ENCODE data around the gene CASTOR1.
A peak's percentile ranks its signal among the peaks of the same experiment; 100 is the strongest.

The CASTOR1 gene

GRCh38 chr22:30236875-30237274 is 52.4 kb downstream of the CASTOR1 start:
- H3K4me3 ChIP-seq (replicated peaks in 1 of 2; ENCODE audit: low read depth in 2 of 2, low read length in 2 of 2): no peak overlapping the region
- TF ChIP-seq, protein P1, sequence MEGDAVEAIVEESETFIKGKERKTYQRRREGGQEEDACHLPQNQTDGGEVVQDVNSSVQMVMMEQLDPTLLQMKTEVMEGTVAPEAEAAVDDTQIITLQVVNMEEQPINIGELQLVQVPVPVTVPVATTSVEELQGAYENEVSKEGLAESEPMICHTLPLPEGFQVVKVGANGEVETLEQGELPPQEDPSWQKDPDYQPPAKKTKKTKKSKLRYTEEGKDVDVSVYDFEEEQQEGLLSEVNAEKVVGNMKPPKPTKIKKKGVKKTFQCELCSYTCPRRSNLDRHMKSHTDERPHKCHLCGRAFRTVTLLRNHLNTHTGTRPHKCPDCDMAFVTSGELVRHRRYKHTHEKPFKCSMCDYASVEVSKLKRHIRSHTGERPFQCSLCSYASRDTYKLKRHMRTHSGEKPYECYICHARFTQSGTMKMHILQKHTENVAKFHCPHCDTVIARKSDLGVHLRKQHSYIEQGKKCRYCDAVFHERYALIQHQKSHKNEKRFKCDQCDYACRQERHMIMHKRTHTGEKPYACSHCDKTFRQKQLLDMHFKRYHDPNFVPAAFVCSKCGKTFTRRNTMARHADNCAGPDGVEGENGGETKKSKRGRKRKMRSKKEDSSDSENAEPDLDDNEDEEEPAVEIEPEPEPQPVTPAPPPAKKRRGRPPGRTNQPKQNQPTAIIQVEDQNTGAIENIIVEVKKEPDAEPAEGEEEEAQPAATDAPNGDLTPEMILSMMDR (IDR thresholded peaks at IDR 0.05; ENCODE audit: low read depth, low read length): no peak
- no peak for DNase-seq (ENCODE audit: low read depth in 2 of 2)

DNA sequence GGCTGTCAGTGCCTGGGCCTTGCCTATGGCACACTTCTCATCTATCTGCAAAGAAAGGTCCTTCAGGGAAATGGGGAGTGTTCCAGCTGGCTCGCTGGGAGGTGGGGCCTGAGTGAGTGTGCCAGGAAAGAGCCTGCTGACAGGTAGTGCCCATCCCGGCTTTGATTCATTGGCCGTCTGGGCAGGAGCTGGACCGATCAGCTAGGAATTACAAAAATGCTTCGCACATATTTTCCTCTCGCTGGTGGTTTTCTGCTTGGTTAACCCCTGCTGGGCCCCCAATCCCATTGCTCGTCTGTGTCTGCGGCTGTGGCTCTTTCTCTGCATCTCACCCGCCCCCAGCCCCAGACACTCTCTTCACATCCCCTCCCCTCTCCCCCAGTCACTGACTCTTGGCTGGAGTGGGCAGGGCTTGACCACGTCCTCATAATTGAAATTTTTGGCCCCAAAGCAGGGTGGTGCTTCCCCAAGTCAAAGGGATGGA is 53.6 kb downstream of the CASTOR1 start:
- TF ChIP-seq, protein P1 (IDR thresholded peaks at IDR 0.05; ENCODE audit: low read depth, low read length): no peak
- no peak overlapping the region for H3K4me3 ChIP-seq (replicated peaks in 1 of 2; ENCODE audit: low read depth in 2 of 2, low read length in 2 of 2)
- DNase-seq (ENCODE audit: low read depth in 2 of 2): peak in 1 of 2 donors; percentile 77

All from cardiac fibroblast (primary cell).